ENCODE measurements around the gene TLX1.

TLX1 gene

DNA sequence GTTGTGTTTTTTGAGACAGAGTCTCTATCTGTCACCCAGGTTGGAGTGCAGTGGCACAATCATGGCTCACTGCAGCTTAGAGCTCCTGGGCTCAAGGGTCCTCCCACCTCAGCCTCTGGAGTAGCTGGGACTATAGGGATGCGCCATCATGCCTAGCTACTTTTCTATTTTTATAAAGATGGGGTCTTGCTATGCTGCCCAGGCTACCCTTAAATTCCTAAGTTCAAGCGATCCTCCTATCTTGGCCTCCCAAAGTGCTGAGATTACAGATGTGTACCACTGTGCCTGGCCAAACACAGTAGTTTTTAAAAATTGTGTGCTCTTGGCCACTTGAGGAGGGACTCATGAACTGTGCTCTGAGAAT, 10.6 kb upstream of the TLX1 start:
- H3K9me3 ChIP-seq (ENCODE audit: low read length) = no peaks in the 10 kb centered on the region
- H3K27me3 ChIP-seq (ENCODE audit: insufficient read depth, low read length) = peaks cover 82% of the 10 kb centered on the region
- H3K4me1 ChIP-seq (ENCODE audit: insufficient read depth, low read length) = peaks cover 5% of the 10 kb centered on the region
- H3K4me3 ChIP-seq (ENCODE audit: low read length) = no peak overlapping the region
- no peaks in the 10 kb centered on the region for H3K36me3 ChIP-seq (ENCODE audit: insufficient read depth, low read length)
- no peak overlapping the region for H2AFZ ChIP-seq (ENCODE audit: low read depth, low read length)

DNA sequence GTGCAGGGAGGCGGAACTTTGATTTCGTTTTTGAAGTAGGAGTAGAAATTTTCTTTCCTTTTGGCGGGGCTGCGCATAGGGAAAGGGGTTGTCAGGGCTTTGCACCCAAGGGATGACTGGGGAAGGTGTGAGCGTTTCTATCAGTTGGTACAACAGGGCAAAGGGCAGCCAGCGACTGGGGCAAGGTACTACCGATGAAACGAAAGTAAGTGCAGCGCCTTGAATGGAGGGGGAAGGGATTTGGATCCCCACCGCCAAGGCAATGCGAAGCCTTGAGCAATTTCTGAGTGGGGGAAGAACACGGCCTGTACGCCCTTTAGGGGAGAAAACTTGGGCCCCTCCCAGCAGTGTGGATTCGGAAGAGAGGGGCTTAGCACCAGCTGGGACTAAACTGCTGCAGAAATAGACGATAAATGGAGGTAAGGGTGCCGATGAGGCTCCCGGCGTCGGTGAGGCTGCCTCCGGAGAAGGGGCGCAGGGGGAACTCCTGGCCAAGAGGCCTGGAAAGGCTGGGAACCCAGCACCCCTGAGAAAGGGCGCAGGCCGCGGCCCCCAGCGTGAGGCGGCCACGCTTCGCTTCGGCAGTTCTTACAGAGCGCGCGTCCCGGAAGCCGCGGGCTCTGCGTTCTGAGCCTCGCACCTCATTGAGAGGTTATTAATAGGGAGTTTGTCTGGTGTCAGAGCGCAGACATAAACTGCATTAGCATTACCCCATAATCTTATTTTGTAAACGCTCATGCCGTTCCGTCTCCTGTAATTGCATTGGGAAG, 10.0 kb upstream of the TLX1 start:
- H3K4me1 ChIP-seq (ENCODE audit: insufficient read depth, low read length) = peaks cover 5% of the 10 kb centered on the region
- no peak overlapping the region for H2AFZ ChIP-seq (ENCODE audit: low read depth, low read length)
- no peak overlapping the region for H3K4me3 ChIP-seq (ENCODE audit: low read length)

DNA sequence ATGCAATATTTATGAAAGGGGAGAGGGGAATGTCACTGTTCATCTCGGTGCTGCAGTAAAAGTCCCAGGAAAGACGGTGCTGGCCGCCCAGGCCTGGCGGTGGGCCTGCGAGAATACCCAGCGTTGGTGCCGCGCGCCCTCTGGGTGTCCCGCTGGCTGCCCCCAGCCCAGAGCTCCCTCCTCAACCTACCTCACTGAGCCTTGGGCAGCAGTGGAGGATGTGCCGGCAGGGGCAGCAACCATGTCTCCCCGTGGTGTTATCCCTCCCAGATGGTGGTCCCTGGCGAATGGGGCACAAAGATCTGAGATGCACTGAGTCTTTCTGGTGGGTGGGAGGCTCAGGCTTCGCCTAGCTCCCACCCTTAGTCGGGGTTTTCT, 9.5 kb upstream of the TLX1 start:
- peaks cover 5% of the 10 kb centered on the region for H3K4me1 ChIP-seq (ENCODE audit: insufficient read depth, low read length)

More for the DNA sequence above, 10.0 kb upstream of the TLX1 start:
- Histone ChIP-seq H3K36me3 (ENCODE audit: insufficient read depth, low read length) (no peaks in the 10 kb centered on the region), H3K9me3 (ENCODE audit: low read length) (no peaks in the 10 kb centered on the region), H3K27me3 (ENCODE audit: insufficient read depth, low read length) (peaks cover 88% of the 10 kb centered on the region)

DNA sequence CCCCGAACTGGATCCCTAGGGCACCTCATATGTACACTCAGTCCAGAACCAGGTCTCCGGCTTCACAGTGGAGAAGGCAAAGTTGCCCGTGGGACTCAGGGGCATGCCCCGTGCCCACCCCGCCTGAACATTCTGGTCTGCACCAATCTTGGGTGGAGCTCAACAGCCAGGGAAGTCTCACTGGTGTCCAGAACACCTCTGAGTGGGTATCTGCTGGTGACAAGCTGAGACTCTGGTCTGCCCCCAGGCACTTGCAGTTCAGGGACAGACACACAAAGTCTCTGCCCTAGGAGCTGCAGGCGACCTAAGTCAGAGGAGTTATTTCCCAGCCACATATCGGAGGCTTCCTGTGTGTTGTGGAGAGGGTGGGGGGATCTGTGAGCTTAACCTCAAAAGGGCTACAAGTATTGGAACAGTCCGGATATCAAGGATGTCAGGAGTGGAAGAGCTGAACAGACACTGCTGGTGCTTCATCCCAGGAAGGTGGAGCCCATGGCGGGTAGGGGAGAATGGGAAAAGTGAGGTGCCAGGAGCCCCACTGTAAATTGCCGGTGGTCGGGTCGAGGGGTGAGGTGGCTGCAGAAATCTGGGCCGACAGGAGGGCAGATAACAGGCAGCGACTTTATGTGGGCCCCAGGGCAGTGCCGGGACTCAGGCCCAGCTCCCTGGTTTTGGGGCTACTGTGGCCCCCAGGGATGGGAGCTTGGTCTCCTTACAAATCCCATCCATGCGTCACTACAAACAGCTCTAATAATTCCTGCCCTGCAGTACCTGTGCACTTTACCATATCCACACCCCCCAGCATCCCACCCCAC, 8.6 kb upstream of the TLX1 start:
- Histone ChIP-seq H3K9me3 (ENCODE audit: low read length) (no peaks in the 10 kb centered on the region), H2AFZ (ENCODE audit: low read depth, low read length) (no peak overlapping the region), H3K36me3 (ENCODE audit: insufficient read depth, low read length) (no peaks in the 10 kb centered on the region), H3K4me3 (ENCODE audit: low read length) (no peak overlapping the region), H3K4me1 (ENCODE audit: insufficient read depth, low read length) (peaks cover 5% of the 10 kb centered on the region), H3K27me3 (ENCODE audit: insufficient read depth, low read length) (peaks cover 97% of the 10 kb centered on the region)

More for the DNA sequence above, 9.5 kb upstream of the TLX1 start:
- Histone ChIP-seq H3K4me3 (ENCODE audit: low read length) (no peak overlapping the region), H3K27me3 (ENCODE audit: insufficient read depth, low read length) (peaks cover 88% of the 10 kb centered on the region), H3K9me3 (ENCODE audit: low read length) (no peaks in the 10 kb centered on the region), H3K36me3 (ENCODE audit: insufficient read depth, low read length) (no peaks in the 10 kb centered on the region), H2AFZ (ENCODE audit: low read depth, low read length) (no peak overlapping the region)

DNA sequence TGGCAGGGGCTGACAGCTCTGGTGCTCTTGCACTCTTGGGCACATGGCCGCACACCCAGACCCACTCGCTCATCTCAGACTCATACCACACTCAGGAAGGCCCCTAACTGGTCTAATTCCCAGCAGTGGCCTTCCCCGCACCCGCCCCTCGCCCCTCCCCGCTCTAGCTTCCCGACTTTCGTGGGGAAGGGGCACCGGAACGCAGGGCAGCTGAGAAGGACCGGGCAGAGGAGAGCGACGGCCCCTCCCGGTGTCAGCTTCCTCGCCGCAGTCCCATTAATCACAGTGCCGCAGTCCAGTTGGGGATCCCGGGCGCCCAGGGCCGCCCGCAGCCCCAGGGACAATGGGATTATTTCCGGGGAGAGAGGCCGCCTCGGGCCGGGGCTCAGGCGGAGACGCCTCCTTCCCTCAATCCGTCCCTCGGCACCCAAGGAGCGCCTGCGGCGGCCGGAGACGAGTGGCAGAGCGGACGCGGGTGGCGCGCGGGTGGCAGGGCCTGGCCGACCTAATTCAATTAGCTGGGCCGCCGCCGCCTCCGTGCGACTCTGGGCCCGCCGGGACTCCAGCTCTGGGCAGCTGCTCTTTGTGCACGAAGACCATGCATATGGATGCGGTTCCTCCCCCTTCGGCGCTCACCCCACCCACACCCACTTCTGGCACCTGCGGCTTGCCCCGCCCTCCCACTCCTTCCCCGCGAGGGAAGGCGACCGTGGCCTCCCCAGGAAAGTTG, 7.8 kb upstream of the TLX1 start:
- Histone ChIP-seq H3K4me3 (ENCODE audit: low read length) (no peak overlapping the region), H3K36me3 (ENCODE audit: insufficient read depth, low read length) (no peaks in the 10 kb centered on the region), H2AFZ (ENCODE audit: low read depth, low read length) (no peak overlapping the region), H3K4me1 (ENCODE audit: insufficient read depth, low read length) (peaks cover 5% of the 10 kb centered on the region), H3K9me3 (ENCODE audit: low read length) (no peaks in the 10 kb centered on the region), H3K27me3 (ENCODE audit: insufficient read depth, low read length) (peaks cover 96% of the 10 kb centered on the region)

DNA sequence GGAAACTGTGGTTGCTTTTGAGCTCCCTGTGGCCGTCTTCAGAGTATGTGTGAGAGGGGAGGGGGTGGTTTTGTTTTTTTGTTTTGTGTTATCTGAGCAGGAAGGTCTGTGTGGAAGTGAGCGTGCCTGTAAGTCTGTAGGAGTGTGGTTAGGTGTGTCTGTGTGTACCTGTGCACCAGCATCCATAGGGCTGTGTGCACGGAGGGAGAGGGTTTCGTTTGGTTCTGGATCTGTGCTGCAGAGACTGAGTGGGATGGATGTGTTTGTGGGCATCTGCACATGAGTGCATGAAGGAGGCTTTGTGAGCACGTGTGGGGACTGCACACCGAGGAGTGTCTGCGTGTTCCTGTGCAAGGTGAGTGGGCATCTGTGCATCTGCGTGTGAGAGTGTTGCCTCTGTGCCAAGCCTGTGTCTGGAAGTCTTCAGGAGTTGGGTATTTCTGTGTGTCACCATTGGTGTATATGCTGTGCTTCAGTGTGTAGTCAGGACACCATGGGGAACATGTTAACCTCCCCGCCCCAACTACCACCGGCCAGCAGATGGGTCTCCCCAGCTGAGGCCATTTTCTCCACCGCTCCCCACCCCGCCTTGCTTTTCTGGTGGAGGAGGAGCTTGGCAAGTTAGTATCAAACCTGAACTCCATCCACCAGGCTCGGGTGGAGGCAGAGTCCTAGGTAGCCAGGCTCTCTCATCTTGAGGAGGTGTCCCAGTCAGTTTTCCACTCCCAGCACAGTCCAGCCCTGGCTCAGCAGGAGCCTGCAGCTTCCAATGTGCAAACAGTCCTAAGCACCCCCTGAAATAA, 7.1 kb upstream of the TLX1 start:
- no peaks in the 10 kb centered on the region for H3K9me3 ChIP-seq (ENCODE audit: low read length)
- peaks cover 5% of the 10 kb centered on the region for H3K4me1 ChIP-seq (ENCODE audit: insufficient read depth, low read length)
- no peak overlapping the region for H3K4me3 ChIP-seq (ENCODE audit: low read length)
- no peaks in the 10 kb centered on the region for H3K36me3 ChIP-seq (ENCODE audit: insufficient read depth, low read length)
- H2AFZ ChIP-seq (ENCODE audit: low read depth, low read length) = no peak overlapping the region
- peaks cover 95% of the 10 kb centered on the region for H3K27me3 ChIP-seq (ENCODE audit: insufficient read depth, low read length)

DNA sequence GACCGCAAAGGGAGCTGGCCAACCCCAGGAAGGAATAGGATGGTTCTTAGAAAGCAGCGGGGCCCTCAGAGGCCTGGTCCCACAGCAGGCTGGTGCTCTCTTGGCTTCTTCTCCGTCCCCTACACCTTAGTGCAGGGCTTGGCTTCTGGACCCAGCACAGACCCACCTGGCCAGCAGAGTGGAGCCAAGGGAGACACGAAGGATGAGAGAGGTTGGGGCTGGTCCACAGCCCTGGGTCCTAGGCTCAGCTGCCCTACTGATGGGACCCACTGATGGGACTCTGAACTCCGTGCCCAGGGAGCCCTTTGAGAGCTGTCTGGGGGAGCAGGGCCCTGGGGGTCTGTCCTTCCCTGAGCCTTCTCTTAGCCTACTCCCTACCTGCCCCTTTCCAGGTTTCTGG, 6.2 kb upstream of the TLX1 start:
- peaks cover 93% of the 10 kb centered on the region for H3K27me3 ChIP-seq (ENCODE audit: insufficient read depth, low read length)
- peaks cover 5% of the 10 kb centered on the region for H3K4me1 ChIP-seq (ENCODE audit: insufficient read depth, low read length)
- H3K9me3 ChIP-seq (ENCODE audit: low read length) = no peaks in the 10 kb centered on the region
- no peaks in the 10 kb centered on the region for H3K36me3 ChIP-seq (ENCODE audit: insufficient read depth, low read length)
- no peak overlapping the region for H2AFZ ChIP-seq (ENCODE audit: low read depth, low read length)
- H3K4me3 ChIP-seq (ENCODE audit: low read length) = no peak overlapping the region

DNA sequence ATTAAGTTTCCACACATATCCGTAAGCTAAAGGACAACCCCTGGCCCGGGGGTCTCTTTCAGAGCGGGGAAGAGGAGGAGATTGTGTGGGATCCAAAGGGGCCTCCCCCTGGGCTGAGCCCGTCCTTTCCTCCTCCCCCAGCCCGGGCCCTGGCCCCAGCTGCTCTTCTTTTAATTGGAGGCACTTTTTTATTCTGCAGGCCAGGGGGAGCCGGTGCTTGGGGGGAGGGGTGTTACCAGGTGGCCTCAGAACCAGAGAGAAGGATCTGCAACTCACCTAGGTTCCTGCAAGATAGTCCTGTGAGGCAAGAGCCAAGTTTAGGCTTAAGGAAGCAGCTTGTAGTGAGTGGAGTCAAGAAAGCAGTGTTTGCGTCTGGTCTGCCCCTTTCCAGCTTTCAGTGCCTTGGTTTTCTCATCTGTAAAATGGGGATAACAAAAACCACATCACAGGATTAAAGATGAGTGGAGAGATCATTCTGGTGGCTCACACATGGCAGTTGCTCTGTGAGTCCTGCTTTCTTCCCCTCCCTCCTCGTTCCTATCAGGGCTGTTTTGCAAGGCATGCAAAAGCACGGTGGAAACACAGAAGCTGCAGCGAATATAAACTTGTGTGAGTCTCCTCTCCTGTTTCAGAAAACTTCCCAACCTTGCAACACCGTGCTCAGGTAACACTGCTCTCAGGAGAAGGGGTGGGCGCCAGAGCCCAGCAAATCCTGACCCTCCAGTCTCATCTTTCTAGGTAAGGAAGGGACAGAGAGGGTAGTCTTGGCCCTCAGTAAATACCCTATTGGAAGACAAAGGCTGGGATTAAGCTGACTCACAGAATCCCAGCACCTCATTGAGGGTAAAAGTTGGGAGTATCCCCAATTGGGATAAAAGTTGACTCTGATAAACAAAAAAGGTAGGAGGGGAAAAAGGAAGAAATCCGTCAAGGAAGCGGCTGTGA, 4.1 kb upstream of the TLX1 start:
- H3K36me3 ChIP-seq (ENCODE audit: insufficient read depth, low read length) = no peaks in the 10 kb centered on the region

DNA sequence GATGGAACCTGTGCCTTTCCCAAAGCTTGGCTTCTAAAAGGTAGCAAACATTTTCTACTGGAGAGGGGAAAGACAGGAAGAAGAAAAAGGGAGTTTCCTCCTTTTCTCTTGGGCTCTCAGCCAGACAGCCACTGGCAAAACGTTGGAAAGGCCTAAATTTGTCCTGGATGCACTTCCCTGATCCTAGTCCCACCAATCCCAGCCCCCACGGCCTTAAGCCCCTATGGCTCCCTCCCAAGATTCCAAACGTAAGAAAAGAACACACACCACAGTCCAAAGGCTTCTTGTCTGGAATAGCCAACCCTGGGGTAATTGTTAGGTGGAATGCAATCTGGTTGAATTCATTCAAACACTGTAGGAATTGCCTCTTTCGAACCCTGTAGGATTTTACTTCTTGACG, 959 bp upstream of the TLX1 start:
- H3K9me3 ChIP-seq (ENCODE audit: low read length) = no peaks in the 10 kb centered on the region
- no peak overlapping the region for H3K4me3 ChIP-seq (ENCODE audit: low read length)
- no peaks in the 10 kb centered on the region for H3K36me3 ChIP-seq (ENCODE audit: insufficient read depth, low read length)
- H3K27me3 ChIP-seq (ENCODE audit: insufficient read depth, low read length) = peaks cover 92% of the 10 kb centered on the region
- no peak overlapping the region for H2AFZ ChIP-seq (ENCODE audit: low read depth, low read length)
- peaks cover 8% of the 10 kb centered on the region for H3K4me1 ChIP-seq (ENCODE audit: insufficient read depth, low read length)

More for the DNA sequence above, 4.1 kb upstream of the TLX1 start:
- Histone ChIP-seq H3K4me1 (ENCODE audit: insufficient read depth, low read length) (peaks cover 13% of the 10 kb centered on the region), H3K4me3 (ENCODE audit: low read length) (no peak overlapping the region), H2AFZ (ENCODE audit: low read depth, low read length) (no peak overlapping the region), H3K9me3 (ENCODE audit: low read length) (no peaks in the 10 kb centered on the region), H3K27me3 (ENCODE audit: insufficient read depth, low read length) (peaks cover 92% of the 10 kb centered on the region)

DNA sequence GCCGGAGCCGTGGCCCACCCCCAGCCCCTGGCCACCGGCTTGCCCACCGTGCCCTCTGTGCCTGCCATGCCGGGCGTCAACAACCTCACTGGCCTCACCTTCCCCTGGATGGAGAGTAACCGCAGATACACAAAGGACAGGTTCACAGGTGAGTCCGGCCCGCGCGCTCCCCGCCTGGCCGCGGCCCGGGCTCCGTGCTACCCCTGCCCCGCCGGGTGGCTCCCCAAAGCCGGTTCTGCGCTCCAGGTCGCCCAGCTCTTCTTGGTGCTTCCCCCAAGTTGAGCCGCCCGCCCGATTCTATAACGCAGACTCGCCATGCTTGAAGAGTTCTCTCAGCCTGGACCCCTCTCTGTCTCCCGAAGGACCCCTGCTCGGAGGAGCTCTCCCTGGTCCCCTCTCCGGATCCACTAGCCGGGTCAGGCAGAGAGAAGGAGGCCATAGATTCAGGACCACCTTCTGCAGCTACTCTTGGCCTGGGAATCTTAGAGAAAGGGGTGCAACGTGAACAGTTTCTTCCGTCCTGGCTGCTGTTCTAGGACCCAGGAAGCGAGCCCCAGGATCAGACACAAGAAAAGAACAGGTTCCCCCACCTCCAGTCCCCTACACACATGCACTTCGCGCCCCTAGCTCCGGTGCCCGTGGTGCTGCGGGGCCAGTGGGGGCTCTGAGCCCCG, 999 bp downstream of the TLX1 start:
- Histone ChIP-seq H3K27me3 (ENCODE audit: insufficient read depth, low read length) (peaks cover 92% of the 10 kb centered on the region), H3K4me1 (ENCODE audit: insufficient read depth, low read length) (peaks cover 8% of the 10 kb centered on the region), H3K4me3 (ENCODE audit: low read length) (no peak overlapping the region), H3K36me3 (ENCODE audit: insufficient read depth, low read length) (no peaks in the 10 kb centered on the region), H2AFZ (ENCODE audit: low read depth, low read length) (peak overlapping the region; percentile 58), H3K9me3 (ENCODE audit: low read length) (no peaks in the 10 kb centered on the region)

DNA sequence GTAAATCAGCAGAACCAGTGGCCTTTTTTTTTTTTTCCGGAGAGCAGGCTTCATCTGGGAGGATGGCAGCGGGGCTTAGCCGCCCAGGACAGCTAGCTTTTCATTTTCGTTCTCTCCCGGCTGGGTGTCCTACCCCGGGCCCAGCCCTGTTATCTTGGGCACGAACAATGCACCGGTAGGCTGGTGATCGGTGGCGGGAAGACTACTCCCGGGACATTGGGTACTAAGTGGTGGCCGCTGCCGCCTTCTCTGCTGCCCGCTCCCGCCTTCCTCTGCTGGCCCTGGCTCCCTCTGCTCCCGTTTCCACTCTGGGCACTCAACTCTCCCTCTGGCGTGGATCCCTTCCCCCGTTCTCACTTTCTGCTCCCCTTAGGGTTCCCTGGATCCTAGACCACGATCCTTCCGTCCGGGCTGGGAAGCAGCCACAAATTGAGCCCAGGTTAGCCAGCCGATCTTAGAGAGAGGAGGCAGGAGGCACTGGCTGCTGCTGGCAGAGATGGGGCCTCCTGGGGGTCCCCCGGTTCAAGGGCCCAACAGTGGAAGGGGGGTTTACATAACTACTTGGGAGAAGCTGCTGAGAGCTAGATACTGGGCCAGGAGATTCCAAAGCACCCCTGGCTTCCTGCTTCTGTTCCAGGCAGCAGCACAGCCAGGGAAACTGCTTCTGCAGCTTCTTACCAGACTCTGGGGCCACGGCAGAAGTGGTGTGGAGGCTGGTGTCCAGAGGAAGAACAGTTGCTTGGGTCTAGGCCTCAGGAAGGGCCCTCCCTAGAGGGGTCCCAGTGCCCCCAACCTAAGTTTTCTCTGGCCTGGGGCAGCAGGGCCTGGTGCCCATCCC, 1.8 kb downstream of the TLX1 start:
- Histone ChIP-seq H3K27me3 (ENCODE audit: insufficient read depth, low read length) (peaks cover 93% of the 10 kb centered on the region), H3K9me3 (ENCODE audit: low read length) (no peaks in the 10 kb centered on the region), H3K4me3 (ENCODE audit: low read length) (no peak overlapping the region), H3K36me3 (ENCODE audit: insufficient read depth, low read length) (no peaks in the 10 kb centered on the region), H2AFZ (ENCODE audit: low read depth, low read length) (no peak overlapping the region), H3K4me1 (ENCODE audit: insufficient read depth, low read length) (peaks cover 8% of the 10 kb centered on the region)
